ENCODE results near the gene ATXN1. TPM values are rescaled to one million over a fixed set of nuclear protein-coding genes. Genes with fewer than 3 reads are reported as not detected.

The ATXN1 gene
- total RNA-seq, 1 donor from 2014 or later = 59.8 TPM

DNA sequence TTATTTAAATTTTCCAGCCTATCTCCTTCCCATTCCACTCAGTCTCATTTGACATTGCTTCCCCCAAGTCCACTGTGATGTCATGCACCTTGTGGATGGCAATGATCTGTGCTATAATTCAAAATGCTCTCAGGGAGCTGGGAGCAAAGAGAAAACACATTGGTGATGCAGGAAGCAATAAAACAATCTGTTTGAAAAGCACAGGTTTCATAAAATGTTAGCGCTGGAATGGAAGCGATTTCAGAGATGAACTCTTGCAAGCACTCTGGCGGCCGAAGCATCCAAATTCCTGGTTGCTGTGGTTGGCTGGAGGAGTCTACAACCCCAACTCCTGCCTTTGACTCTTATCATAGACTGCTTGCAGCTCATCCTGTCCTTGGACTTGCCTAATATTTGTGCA is 355.9 kb downstream of the ATXN1 start:
- intact Hi-C loops (cut with micrococcal nuclease) = loop anchor here (10.0 kb wide), 1 partner anchor 549 kb away; no protein-coding TSS in a partner anchor
- TF ChIP-seq, protein P1, sequence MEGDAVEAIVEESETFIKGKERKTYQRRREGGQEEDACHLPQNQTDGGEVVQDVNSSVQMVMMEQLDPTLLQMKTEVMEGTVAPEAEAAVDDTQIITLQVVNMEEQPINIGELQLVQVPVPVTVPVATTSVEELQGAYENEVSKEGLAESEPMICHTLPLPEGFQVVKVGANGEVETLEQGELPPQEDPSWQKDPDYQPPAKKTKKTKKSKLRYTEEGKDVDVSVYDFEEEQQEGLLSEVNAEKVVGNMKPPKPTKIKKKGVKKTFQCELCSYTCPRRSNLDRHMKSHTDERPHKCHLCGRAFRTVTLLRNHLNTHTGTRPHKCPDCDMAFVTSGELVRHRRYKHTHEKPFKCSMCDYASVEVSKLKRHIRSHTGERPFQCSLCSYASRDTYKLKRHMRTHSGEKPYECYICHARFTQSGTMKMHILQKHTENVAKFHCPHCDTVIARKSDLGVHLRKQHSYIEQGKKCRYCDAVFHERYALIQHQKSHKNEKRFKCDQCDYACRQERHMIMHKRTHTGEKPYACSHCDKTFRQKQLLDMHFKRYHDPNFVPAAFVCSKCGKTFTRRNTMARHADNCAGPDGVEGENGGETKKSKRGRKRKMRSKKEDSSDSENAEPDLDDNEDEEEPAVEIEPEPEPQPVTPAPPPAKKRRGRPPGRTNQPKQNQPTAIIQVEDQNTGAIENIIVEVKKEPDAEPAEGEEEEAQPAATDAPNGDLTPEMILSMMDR (IDR thresholded peaks at IDR 0.05) = no peak
- H3K36me3 Mint-ChIP-seq (ENCODE audit: low read depth) = no peaks in the 10 kb centered on the region
- H3K27me3 Mint-ChIP-seq = no peaks in the 10 kb centered on the region
- H3K4me1 Mint-ChIP-seq = peaks cover 47% of the 10 kb centered on the region
- H3K9me3 Mint-ChIP-seq = no peaks in the 10 kb centered on the region
- DNase-seq (no peak), ATAC-seq (ENCODE audit: low read depth) (no peak)
- CTCF ChIA-PET = no interaction called here
- no peak overlapping the region for H3K4me3 Mint-ChIP-seq
- POLR2A ChIA-PET = no interaction called here
- H3K27ac Mint-ChIP-seq = no peak overlapping the region

DNA sequence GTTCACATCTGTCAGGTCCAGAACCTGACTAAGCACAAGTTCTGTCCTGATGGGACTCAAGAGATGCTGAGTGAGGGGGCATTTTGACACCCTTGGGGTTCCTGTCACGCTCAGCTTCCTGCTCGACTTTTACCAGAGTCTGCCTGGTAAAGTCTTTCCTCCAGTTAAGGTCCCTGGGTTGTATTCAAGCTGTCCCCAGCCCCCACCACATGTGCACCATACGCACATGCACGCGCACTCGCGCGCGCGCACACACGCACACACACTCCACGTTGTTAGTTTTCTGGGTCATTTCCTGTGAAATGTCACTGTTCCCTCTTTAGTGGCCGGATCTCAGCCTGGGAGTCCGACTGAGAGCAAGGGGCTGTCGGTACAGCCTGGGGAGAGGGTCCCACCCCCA is 356.8 kb downstream of the ATXN1 start:
- DNase-seq = no peak
- no peak for ATAC-seq (ENCODE audit: low read depth)
- TF ChIP-seq, protein P1 (IDR thresholded peaks at IDR 0.05) = no peak
- Mint-ChIP-seq H3K36me3 (ENCODE audit: low read depth) (no peaks in the 10 kb centered on the region), H3K9me3 (no peaks in the 10 kb centered on the region), H3K4me1 (peaks cover 40% of the 10 kb centered on the region), H3K27ac (no peak overlapping the region), H3K4me3 (no peak overlapping the region), H3K27me3 (no peaks in the 10 kb centered on the region)
- intact Hi-C loops (cut with micrococcal nuclease) = loop anchor here (10.0 kb wide), 1 partner anchor 550 kb away; no protein-coding TSS in a partner anchor
- POLR2A ChIA-PET = interaction anchor here (0.9 to 1.6 kb wide), 4 partner anchors 308 to 366 kb away, joined by 3 to 6 read pairs (median 4); partner anchors contain the start of gene ATXN1
- CTCF ChIA-PET = interaction anchor here (1.6 kb wide), 1 partner anchor 8 kb away, joined by 4 read pairs; no protein-coding TSS in a partner anchor

DNA sequence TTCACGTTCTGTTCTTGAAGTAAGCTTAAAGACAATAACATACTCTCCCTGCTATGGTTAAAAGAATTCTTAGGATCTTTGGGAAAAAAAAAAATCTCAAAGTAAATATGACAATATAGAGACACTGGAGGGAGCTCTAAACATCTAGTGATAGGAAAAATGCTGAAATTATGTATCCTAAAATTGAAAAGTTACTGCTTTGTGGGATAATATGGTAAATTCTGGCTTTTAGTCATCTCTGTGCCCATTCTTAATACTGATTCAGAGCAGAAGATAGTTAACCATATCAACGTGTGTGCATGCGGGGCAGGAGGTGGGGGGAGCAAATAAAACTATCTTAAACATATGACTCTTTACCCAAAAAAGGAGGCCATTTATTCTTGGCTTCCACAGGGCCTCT is 357.4 kb downstream of the ATXN1 start:
- no peaks in the 10 kb centered on the region for H3K9me3 Mint-ChIP-seq
- ATAC-seq (ENCODE audit: low read depth) (no peak), DNase-seq (no peak)
- H3K36me3 Mint-ChIP-seq (ENCODE audit: low read depth) = no peaks in the 10 kb centered on the region
- ChIA-PET POLR2A (interaction anchor here (0.9 to 1.6 kb wide), 5 partner anchors 27 to 367 kb away, joined by 3 to 6 read pairs (median 5); partner anchors contain the start of gene ATXN1), CTCF (interaction anchor here (0.8 to 1.6 kb wide), 6 partner anchors 8 to 358 kb away, joined by 3 to 5 read pairs (median 3); partner anchors contain the start of gene ATXN1)
- H3K4me3 Mint-ChIP-seq = no peak overlapping the region
- H3K4me1 Mint-ChIP-seq = peaks cover 35% of the 10 kb centered on the region
- intact Hi-C loops (cut with micrococcal nuclease) = loop anchor here (10.0 kb wide), 1 partner anchor 551 kb away; no protein-coding TSS in a partner anchor
- no peak overlapping the region for H3K27ac Mint-ChIP-seq
- H3K27me3 Mint-ChIP-seq = no peaks in the 10 kb centered on the region
- TF ChIP-seq, protein P1 (IDR thresholded peaks at IDR 0.05) = no peak

DNA sequence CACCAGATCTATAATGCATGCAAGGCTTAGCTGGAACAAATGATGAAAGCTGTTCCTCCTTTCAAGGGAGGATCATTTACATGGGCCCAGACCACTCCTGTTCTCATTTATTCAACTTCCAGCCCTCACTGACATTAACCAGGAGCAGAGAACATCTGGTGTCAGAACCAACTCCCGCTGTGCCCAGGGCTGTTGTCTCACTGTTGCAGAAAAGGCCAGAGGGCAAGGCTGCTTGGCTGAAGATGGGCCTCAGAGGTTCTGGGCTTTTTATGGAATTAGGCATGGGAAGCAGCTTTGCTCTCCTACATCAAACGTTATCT is 358.7 kb downstream of the ATXN1 start:
- no peak overlapping the region for H3K27ac Mint-ChIP-seq
- no peaks in the 10 kb centered on the region for H3K27me3 Mint-ChIP-seq
- TF ChIP-seq, protein P1 (IDR thresholded peaks at IDR 0.05) = no peak
- DNase-seq (no peak), ATAC-seq (ENCODE audit: low read depth) (no peak)
- CTCF ChIA-PET = interaction anchor here (1.3 to 1.6 kb wide), 2 partner anchors 10 to 359 kb away, joined by 3 to 4 read pairs; partner anchors contain the start of gene ATXN1
- no peak overlapping the region for H3K4me3 Mint-ChIP-seq
- POLR2A ChIA-PET = interaction anchor here (1.6 kb wide), 1 partner anchor 359 kb away, joined by 6 read pairs; the partner anchor contains the start of gene ATXN1
- no peaks in the 10 kb centered on the region for H3K9me3 Mint-ChIP-seq
- intact Hi-C loops (cut with micrococcal nuclease) = loop anchor here (10.0 kb wide), 1 partner anchor 552 kb away; no protein-coding TSS in a partner anchor
- H3K4me1 Mint-ChIP-seq = peaks cover 32% of the 10 kb centered on the region
- H3K36me3 Mint-ChIP-seq (ENCODE audit: low read depth) = no peaks in the 10 kb centered on the region

- no peak overlapping the region for H3K27ac Mint-ChIP-seq
- H3K4me3 Mint-ChIP-seq = no peak overlapping the region
- no peaks in the 10 kb centered on the region for H3K36me3 Mint-ChIP-seq (ENCODE audit: low read depth)
- ChIA-PET CTCF (interaction anchor here (1.5 kb wide), 1 partner anchor 363 kb away, joined by 3 read pairs; no protein-coding TSS in a partner anchor), POLR2A (no interaction called here)
- no peak for ATAC-seq (ENCODE audit: low read depth)
- H3K27me3 Mint-ChIP-seq = no peaks in the 10 kb centered on the region
- H3K4me1 Mint-ChIP-seq = peaks cover 13% of the 10 kb centered on the region
- intact Hi-C loops (cut with micrococcal nuclease) = loop anchor here (10.0 kb wide), 1 partner anchor 554 kb away; no protein-coding TSS in a partner anchor
- no peak for DNase-seq
- TF ChIP-seq, protein P1 (IDR thresholded peaks at IDR 0.05) = no peak
- H3K9me3 Mint-ChIP-seq = no peaks in the 10 kb centered on the region
These were observed 361.0 kb downstream of the ATXN1 start for GRCh38 chr6:16400248-16400760.

All from activated B cell treated with CpG ODN at 0.5 μM for 24 hours (primary cell).